ENCODE results near the gene SMIM32.

DNA sequence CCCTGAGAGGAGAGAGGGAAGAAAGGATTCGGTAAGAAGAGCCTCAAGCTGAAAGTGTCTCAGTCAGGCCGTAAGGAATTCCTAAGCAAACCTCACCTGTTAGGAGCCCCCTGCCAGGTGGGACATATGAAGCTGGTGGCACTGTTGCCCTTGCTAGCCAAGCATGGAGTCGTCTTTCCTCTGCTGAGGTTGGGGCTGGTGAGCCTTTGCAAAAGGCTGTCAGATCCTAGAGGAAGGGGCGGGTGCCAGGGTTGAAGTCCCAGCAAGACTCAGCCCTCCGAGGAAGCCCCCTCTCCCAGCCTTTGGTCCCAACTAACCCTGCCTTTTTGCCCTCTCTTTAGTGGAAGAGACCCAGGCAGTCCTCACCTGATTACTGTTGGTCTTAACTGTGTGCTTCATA, 5.5 kb upstream of the SMIM32 start:
- TF ChIP-seq, protein P1, sequence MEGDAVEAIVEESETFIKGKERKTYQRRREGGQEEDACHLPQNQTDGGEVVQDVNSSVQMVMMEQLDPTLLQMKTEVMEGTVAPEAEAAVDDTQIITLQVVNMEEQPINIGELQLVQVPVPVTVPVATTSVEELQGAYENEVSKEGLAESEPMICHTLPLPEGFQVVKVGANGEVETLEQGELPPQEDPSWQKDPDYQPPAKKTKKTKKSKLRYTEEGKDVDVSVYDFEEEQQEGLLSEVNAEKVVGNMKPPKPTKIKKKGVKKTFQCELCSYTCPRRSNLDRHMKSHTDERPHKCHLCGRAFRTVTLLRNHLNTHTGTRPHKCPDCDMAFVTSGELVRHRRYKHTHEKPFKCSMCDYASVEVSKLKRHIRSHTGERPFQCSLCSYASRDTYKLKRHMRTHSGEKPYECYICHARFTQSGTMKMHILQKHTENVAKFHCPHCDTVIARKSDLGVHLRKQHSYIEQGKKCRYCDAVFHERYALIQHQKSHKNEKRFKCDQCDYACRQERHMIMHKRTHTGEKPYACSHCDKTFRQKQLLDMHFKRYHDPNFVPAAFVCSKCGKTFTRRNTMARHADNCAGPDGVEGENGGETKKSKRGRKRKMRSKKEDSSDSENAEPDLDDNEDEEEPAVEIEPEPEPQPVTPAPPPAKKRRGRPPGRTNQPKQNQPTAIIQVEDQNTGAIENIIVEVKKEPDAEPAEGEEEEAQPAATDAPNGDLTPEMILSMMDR (IDR thresholded peaks at IDR 0.05): no peak
- TF ChIP-seq, protein P2, sequence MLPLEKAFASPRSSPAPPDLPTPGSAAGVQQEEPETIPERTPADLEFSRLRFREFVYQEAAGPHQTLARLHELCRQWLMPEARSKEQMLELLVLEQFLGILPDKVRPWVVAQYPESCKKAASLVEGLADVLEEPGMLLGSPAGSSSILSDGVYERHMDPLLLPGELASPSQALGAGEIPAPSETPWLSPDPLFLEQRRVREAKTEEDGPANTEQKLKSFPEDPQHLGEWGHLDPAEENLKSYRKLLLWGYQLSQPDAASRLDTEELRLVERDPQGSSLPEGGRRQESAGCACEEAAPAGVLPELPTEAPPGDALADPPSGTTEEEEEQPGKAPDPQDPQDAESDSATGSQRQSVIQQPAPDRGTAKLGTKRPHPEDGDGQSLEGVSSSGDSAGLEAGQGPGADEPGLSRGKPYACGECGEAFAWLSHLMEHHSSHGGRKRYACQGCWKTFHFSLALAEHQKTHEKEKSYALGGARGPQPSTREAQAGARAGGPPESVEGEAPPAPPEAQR (CRISPR knock-in tag; IDR thresholded peaks at IDR 0.05): no peak
- TF ChIP-seq, protein P3, sequence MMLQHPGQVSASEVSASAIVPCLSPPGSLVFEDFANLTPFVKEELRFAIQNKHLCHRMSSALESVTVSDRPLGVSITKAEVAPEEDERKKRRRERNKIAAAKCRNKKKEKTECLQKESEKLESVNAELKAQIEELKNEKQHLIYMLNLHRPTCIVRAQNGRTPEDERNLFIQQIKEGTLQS (CRISPR knock-in tag; conservative IDR thresholded peaks at IDR 0.05): no peak
- no peak for TF ChIP-seq ELF4 (CRISPR knock-in tag; IDR thresholded peaks at IDR 0.05; ENCODE audit: low read depth)
